PC-9 (cell line): ENCODE data around the gene TDRKH. TPM values are rescaled to one million over a fixed set of nuclear protein-coding genes. Genes with fewer than 3 reads are reported as not detected.

ENCODE experiments used
- BruUV-seq: library from RNA; stranded (reverse); fragments of 400-500 nt; replicated peaks from 2 replicates; lab custom pipeline; 2021; lab: Mats Ljungman, UMichigan
- CTCF ChIA-PET: fragments of 300-600 bp; sonication (Branson Sonifier 250); formaldehyde crosslinking; loops from one replicate; lab custom pipeline; 2022; ENCODE audit warnings: antibody characterized with exemption; lab: Charles Lee
- POLR2A ChIA-PET: fragments of 300-600 bp; sonication (Branson Sonifier 250); formaldehyde crosslinking; loops from one replicate; lab custom pipeline; 2022; ENCODE audit warnings: antibody characterized with exemption; ENCODE audit not compliant: unreplicated experiment; lab: Charles Lee
- DNase-seq, 2 experiments: peaks; one replicate each; pipeline versions ENCODE4 v3.0.0 to v3.0.0-alpha.2; 2015 to 2022; ENCODE audit warnings: mixed read lengths in 1 of 2
- H2AFZ ChIP-seq: fragments of 200-600 bp; sonication (generic); 2 replicates; pipeline ENCODE4 v1.8.1; 2017; ENCODE audit warnings: antibody characterized with exemption
- H3F3A ChIP-seq: fragments of 200-600 bp; sonication (generic); 2 replicates; pipeline ENCODE4 v1.8.1; 2017; ENCODE audit warnings: antibody characterized with exemption, mild to moderate bottlenecking, low read depth; ENCODE audit not compliant: insufficient read depth
- H3K27ac ChIP-seq: fragments of 200-600 bp; sonication (generic); 2 replicates; pipeline ENCODE4 v1.6.1; 2016; ENCODE audit warnings: mixed run types
- H3K27me3 ChIP-seq: fragments of 200-600 bp; sonication (generic); 2 replicates; pipeline ENCODE4 v1.6.1; 2016; ENCODE audit warnings: low read depth, mixed run types; ENCODE audit not compliant: insufficient read depth
- H3K36me3 ChIP-seq: fragments of 200-600 bp; sonication (generic); 2 replicates; pipeline ENCODE4 v1.6.1; 2016; ENCODE audit warnings: low read depth, mixed run types
- H3K4me1 ChIP-seq: fragments of 200-600 bp; sonication (generic); replicated peaks from 2 replicates; pipeline ENCODE4 v1.6.1; 2016; ENCODE audit warnings: mixed run types; ENCODE audit not compliant: insufficient read depth
- H3K4me2 ChIP-seq: fragments of 200-600 bp; sonication (generic); 2 replicates; pipeline ENCODE4 v1.6.1; 2017; ENCODE audit warnings: mixed run types
- H3K4me3 ChIP-seq: fragments of 200-600 bp; sonication (generic); 2 replicates; pipeline ENCODE4 v1.6.1; 2016; ENCODE audit warnings: mixed run types
- H3K79me2 ChIP-seq: fragments of 200-600 bp; sonication (generic); 2 replicates; pipeline ENCODE4 v1.6.1; 2017; ENCODE audit warnings: low read depth, mixed run types
- H3K9me2 ChIP-seq: fragments of 200-600 bp; sonication (generic); 2 replicates; pipeline ENCODE4 v1.8.1; 2017; ENCODE audit warnings: mild to moderate bottlenecking; ENCODE audit not compliant: insufficient read depth
- H3K9me3 ChIP-seq: fragments of 200-600 bp; sonication (generic); 2 replicates; pipeline ENCODE4 v1.8.1; 2016; ENCODE audit warnings: low read depth; ENCODE audit not compliant: insufficient read depth
- H4K20me1 ChIP-seq: fragments of 200-600 bp; sonication (generic); 2 replicates; pipeline ENCODE4 v1.8.1; 2017; ENCODE audit not compliant: insufficient read depth
- CTCF ChIP-seq: fragments of 200-600 bp; sonication (generic); conservative IDR thresholded peaks from 2 replicates; pipeline ENCODE4 v1.6.1; 2017; ENCODE audit warnings: mixed run types, antibody characterized with exemption, mild to moderate bottlenecking, moderate library complexity
- EZH2 ChIP-seq: fragments of 200-600 bp; sonication (generic); IDR thresholded peaks from 2 replicates; pipeline ENCODE4 v1.8.0; 2017; ENCODE audit warnings: antibody characterized with exemption, low read depth
- intact Hi-C: fragments of 100-400 bp; cut with micrococcal nuclease; formaldehyde crosslinking; loops from one replicate; pipeline ENCODE4 v1.10.0; 2022; ENCODE audit not compliant: unreplicated experiment
- total RNA-seq: library from RNA; stranded (reverse); gene quantifications from 2 replicates; pipeline ENCODE4 v1.2.3, GENCODE V29; 2021

The TDRKH gene
- total RNA-seq, 1 experiment from 2014 or later: 17.3 TPM

GRCh38 chr1:151833172-151833900, 43.0 kb upstream of the TDRKH start:
- H3K4me1 ChIP-seq: peaks cover 46% of the 10 kb centered on the region
- H3K4me3 ChIP-seq: no peak overlapping the region
- CTCF ChIA-PET: no interaction called here
- H4K20me1 ChIP-seq: no peaks in the 10 kb centered on the region
- H3K9me2 ChIP-seq: no peaks in the 10 kb centered on the region
- TF ChIP-seq CTCF: no peak
- TF ChIP-seq EZH2: no peak
- H3K4me2 ChIP-seq: no peak overlapping the region
- no peaks in the 10 kb centered on the region for H3K9me3 ChIP-seq
- H3K79me2 ChIP-seq: 0 out of 2 replicates have a peak, but pooled peaks cover 5% of the 10 kb centered on the region
- BruUV-seq: no TSS peak
- H3F3A ChIP-seq: peaks cover 10% of the 10 kb centered on the region
- intact Hi-C loops: loop anchor here (10.0 kb wide), 1 partner anchor 549 kb away; the partner anchor contains the start of gene ZNF687
- no peak overlapping the region for H2AFZ ChIP-seq
- DNase-seq: peak in 1 of 2 experiments; percentile 5
- POLR2A ChIA-PET: no interaction called here
- H3K36me3 ChIP-seq: no peaks in the 10 kb centered on the region
- no peaks in the 10 kb centered on the region for H3K27me3 ChIP-seq
- H3K27ac ChIP-seq: no peak overlapping the region

GRCh38 chr1:151832318-151832980, 42.1 kb upstream of the TDRKH start:
- H3K4me3 ChIP-seq: no peak overlapping the region
- CTCF ChIA-PET: no interaction called here
- TF ChIP-seq CTCF: no peak
- TF ChIP-seq EZH2: no peak
- no peaks in the 10 kb centered on the region for H3K9me2 ChIP-seq
- H3K4me2 ChIP-seq: no peak overlapping the region
- DNase-seq: peak in 1 of 2 experiments; percentile 46
- intact Hi-C loops: loop anchor here (10.0 kb wide), 1 partner anchor 548 kb away; the partner anchor contains the start of gene ZNF687
- no peaks in the 10 kb centered on the region for H3K9me3 ChIP-seq
- POLR2A ChIA-PET: no interaction called here
- no TSS peak for BruUV-seq
- peaks cover 41% of the 10 kb centered on the region for H3K4me1 ChIP-seq
- H3K27ac ChIP-seq: no peak overlapping the region
- no peak overlapping the region for H2AFZ ChIP-seq
- 0 out of 2 replicates have a peak, but pooled peaks cover under 1% of the 10 kb centered on the region for H3K79me2 ChIP-seq
- H4K20me1 ChIP-seq: no peaks in the 10 kb centered on the region
- H3F3A ChIP-seq: peaks cover 10% of the 10 kb centered on the region
- H3K36me3 ChIP-seq: no peaks in the 10 kb centered on the region
- H3K27me3 ChIP-seq: no peaks in the 10 kb centered on the region

GRCh38 chr1:151831605-151832004, 41.3 kb upstream of the TDRKH start, which contains the start of gene RORC:
RORC (minus strand) TSS chr1:151831802; CDS start chr1:151831764, 38 bp downstream.
- peak within 1 kb of the TSS; percentile 31; the same call in 1 of the 2 replicates for H3K4me2 ChIP-seq
- no peaks in the 10 kb centered on the region for H4K20me1 ChIP-seq
- no peak within 1 kb of the TSS for H2AFZ ChIP-seq
- H3F3A ChIP-seq: peaks cover 6% of the 10 kb centered on the region; the same call in 1 of the 2 replicates
- H3K9me2 ChIP-seq: no peaks in the 10 kb centered on the region
- H3K27me3 ChIP-seq: no peaks in the 10 kb centered on the region
- no peaks in the 10 kb centered on the region for H3K36me3 ChIP-seq
- intact Hi-C loops: loop anchor here (10.0 kb wide), 1 partner anchor 547 kb away; the partner anchor contains the start of gene ZNF687
- ChIA-PET POLR2A (no interaction called here), CTCF (no interaction called here)
- H3K9me3 ChIP-seq: no peaks in the 10 kb centered on the region
- H3K4me3 ChIP-seq: no peak within 1 kb of the TSS
- no TSS peak for BruUV-seq
- TF ChIP-seq EZH2: no peak
- H3K4me1 ChIP-seq: peaks cover 34% of the 10 kb centered on the region
- no peak for DNase-seq
- no peak within 1 kb of the TSS for H3K27ac ChIP-seq
- no peaks in the 10 kb centered on the region for H3K79me2 ChIP-seq
